ENCODE data around the gene BICDL2.

Gene BICDL2

GRCh38 chr16:3007059-3007956 lies 29.4 kb downstream of the BICDL2 start:
- H3K27ac ChIP-seq (ENCODE audit: extremely low read depth, low read depth, low read length), result no peak overlapping the region
- no peaks in the 10 kb centered on the region for H3K36me3 ChIP-seq (ENCODE audit: control insufficient read depth in 2 of 2, insufficient read depth in 1 of 2, low read length in 2 of 2)
- H3K4me3 ChIP-seq (ENCODE audit: low read depth, low read length), result no peak overlapping the region
- ChIA-PET CTCF (interaction anchor here (0.6 to 9.6 kb wide), 2 partner anchors 24 to 108 kb away, joined by 3 to 149 read pairs; no protein-coding TSS in a partner anchor), POLR2A (interaction anchor here (12.4 kb wide), 1 partner anchor 16 kb away, joined by 247 read pairs; the partner anchor contains the start of genes CLDN6, HCFC1R1, THOC6 and TNFRSF12A)
- H3K9me3 ChIP-seq (ENCODE audit: control insufficient read depth, insufficient read depth, low read depth, low read length), result no peaks in the 10 kb centered on the region
- TF ChIP-seq ELK4 (IDR thresholded peaks at IDR 0.05; ENCODE audit: borderline replicate concordance, low read depth, low read length), result no peak
- no peak for TF ChIP-seq ZNF302 (tag by site-specific recombination; IDR thresholded peaks at IDR 0.05; ENCODE audit: low read depth)
- no peak for TF ChIP-seq ZFHX2 (tag by site-specific recombination; conservative IDR thresholded peaks at IDR 0.05)
- H3K4me1 ChIP-seq (ENCODE audit: control insufficient read depth, insufficient read depth, low read length), result no peaks in the 10 kb centered on the region; the same call in 1 of the 2 replicates

DNA sequence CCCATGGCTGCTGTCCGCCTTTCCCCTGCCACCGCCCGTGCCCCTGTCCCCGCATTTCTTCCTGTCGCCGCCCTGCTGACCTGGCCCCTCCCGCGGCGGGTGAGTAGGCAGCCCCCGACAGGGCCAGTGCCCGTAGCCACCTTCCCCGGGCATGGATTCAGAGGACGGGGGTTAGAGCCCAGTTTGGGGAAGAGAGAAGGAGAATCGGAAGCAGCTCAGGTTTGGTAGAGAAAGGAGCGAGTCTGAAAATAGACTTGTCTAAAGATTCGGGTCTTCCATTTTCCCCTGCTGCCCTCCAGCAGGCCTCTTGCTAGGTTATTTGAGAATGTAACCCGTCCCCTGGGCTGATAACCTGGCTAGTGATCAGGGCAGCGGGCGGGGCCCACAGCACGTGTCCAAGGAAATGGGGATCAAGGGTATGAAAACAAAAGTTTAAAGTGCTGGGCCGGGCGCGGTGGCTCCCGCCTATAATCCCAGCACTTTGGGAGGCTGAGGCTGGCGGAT lies 31.9 kb downstream of the BICDL2 start:
- ChIA-PET POLR2A (interaction anchor here (0.8 to 12.4 kb wide), 4 partner anchors 19 to 124 kb away, joined by 3 to 247 read pairs (median 4); partner anchors contain the start of genes CLDN6, HCFC1R1, PAQR4 and PKMYT1), CTCF (interaction anchor here (0.7 to 9.6 kb wide), 5 partner anchors 16 to 125 kb away, joined by 4 to 149 read pairs (median 4); partner anchors contain the start of genes FLYWCH1 and TNFRSF12A)
- H3K27ac ChIP-seq (ENCODE audit: extremely low read depth, low read depth, low read length), result no peak overlapping the region
- H3K4me1 ChIP-seq (ENCODE audit: control insufficient read depth, insufficient read depth, low read length), result no peaks in the 10 kb centered on the region
- H3K4me3 ChIP-seq (ENCODE audit: low read depth, low read length), result peak overlapping the region; percentile 44
- H3K36me3 ChIP-seq (ENCODE audit: control insufficient read depth in 2 of 2, insufficient read depth in 1 of 2, low read length in 2 of 2), result no peaks in the 10 kb centered on the region
- H3K9me3 ChIP-seq (ENCODE audit: control insufficient read depth, insufficient read depth, low read depth, low read length), result no peaks in the 10 kb centered on the region
- TF ChIP-seq ZNF175 (tag by site-specific recombination; IDR thresholded peaks at IDR 0.05), result no peak
- TF ChIP-seq ZNF274 (IDR thresholded peaks at IDR 0.05; ENCODE audit: low read length), result no peak
- no peak for TF ChIP-seq ZNF274 (tag by site-specific recombination; IDR thresholded peaks at IDR 0.05; ENCODE audit: borderline replicate concordance)
- no peak for TF ChIP-seq ZNF121 (tag by site-specific recombination; IDR thresholded peaks at IDR 0.05)
- no peak for TF ChIP-seq SETDB1 (IDR thresholded peaks at IDR 0.05; ENCODE audit: insufficient read length, low read length)
- peak; percentile 51; the same call in 1 of the 2 replicates for TF ChIP-seq ZBTB20 (tag by site-specific recombination; IDR thresholded peaks at IDR 0.05)
- TF ChIP-seq ZFP41 (tag by site-specific recombination; IDR thresholded peaks at IDR 0.05; ENCODE audit: borderline replicate concordance), result no peak
- no peak for TF ChIP-seq ZNF701 (tag by site-specific recombination; IDR thresholded peaks at IDR 0.05)
- TF ChIP-seq ZIC2 (tag by site-specific recombination; IDR thresholded peaks at IDR 0.05), result peak; percentile 54
- TF ChIP-seq GLIS2 (tag by site-specific recombination; IDR thresholded peaks at IDR 0.05), result peak; percentile 53
- no peak for TF ChIP-seq ZNF202 (tag by site-specific recombination; IDR thresholded peaks at IDR 0.05; ENCODE audit: borderline replicate concordance)
- TF ChIP-seq ZNF660 (tag by site-specific recombination; IDR thresholded peaks at IDR 0.05), result no peak
- no peak for TF ChIP-seq REPIN1 (tag by site-specific recombination; IDR thresholded peaks at IDR 0.05; ENCODE audit: low read depth)
- TF ChIP-seq KLF8 (tag by site-specific recombination; IDR thresholded peaks at IDR 0.05), result no peak
- TF ChIP-seq ZNF76 (tag by site-specific recombination; IDR thresholded peaks at IDR 0.05; ENCODE audit: borderline replicate concordance, low read depth), result no peak
- no peak for TF ChIP-seq ZSCAN16 (tag by site-specific recombination; IDR thresholded peaks at IDR 0.05)
- 0 out of 2 replicates have a peak, but pooled peaks have one; percentile 16 for TF ChIP-seq SP3 (tag by site-specific recombination; IDR thresholded peaks at IDR 0.05)
- TF ChIP-seq, protein P1, sequence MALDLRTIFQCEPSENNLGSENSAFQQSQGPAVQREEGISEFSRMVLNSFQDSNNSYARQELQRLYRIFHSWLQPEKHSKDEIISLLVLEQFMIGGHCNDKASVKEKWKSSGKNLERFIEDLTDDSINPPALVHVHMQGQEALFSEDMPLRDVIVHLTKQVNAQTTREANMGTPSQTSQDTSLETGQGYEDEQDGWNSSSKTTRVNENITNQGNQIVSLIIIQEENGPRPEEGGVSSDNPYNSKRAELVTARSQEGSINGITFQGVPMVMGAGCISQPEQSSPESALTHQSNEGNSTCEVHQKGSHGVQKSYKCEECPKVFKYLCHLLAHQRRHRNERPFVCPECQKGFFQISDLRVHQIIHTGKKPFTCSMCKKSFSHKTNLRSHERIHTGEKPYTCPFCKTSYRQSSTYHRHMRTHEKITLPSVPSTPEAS (tag by site-specific recombination; IDR thresholded peaks at IDR 0.05), result no peak
- TF ChIP-seq ZFHX2 (tag by site-specific recombination; conservative IDR thresholded peaks at IDR 0.05), result peak; percentile 58
- TF ChIP-seq ZNF692 (tag by site-specific recombination; IDR thresholded peaks at IDR 0.05), result peak; percentile 95
- TF ChIP-seq KLF7 (tag by site-specific recombination; IDR thresholded peaks at IDR 0.05; ENCODE audit: borderline replicate concordance), result peak; percentile 77; the same call in 1 of the 2 replicates
- TF ChIP-seq ZNF155 (tag by site-specific recombination; IDR thresholded peaks at IDR 0.05), result no peak
- TF ChIP-seq ZBTB8A (tag by site-specific recombination; IDR thresholded peaks at IDR 0.05), result 0 out of 2 replicates have a peak, but pooled peaks have one; percentile 59
- no peak for TF ChIP-seq ZNF132 (tag by site-specific recombination; IDR thresholded peaks at IDR 0.05; ENCODE audit: borderline replicate concordance)
- TF ChIP-seq SP2 (tag by site-specific recombination; IDR thresholded peaks at IDR 0.05), result peak; percentile 38; the same call in 1 of the 2 replicates
- peak; percentile 40; the same call in 1 of the 2 replicates for TF ChIP-seq PATZ1 (tag by site-specific recombination; IDR thresholded peaks at IDR 0.05)

Data from HEK293 (cell line).